HepG2 (cell line): ENCODE measurements around the gene ICAM3. TPM values are rescaled to one million over a fixed set of nuclear protein-coding genes. Genes with fewer than 3 reads are reported as not detected.

Experiments used
- CBX1 ChIP-seq: IDR thresholded peaks from one replicate; pipeline ENCODE4 v1.6.1; 2016; ENCODE audit warnings: antibody characterized with exemption, low read depth
- DMAP1 ChIP-seq: IDR thresholded peaks from 2 replicates; pipeline ENCODE4 v1.6.1; 2016
- FOXP1 ChIP-seq, 2 experiments: fragments of 450-650 bp in 1 of 2; IDR thresholded peaks; 2 replicates each; pipeline ENCODE4 v1.6.1; 2017 to 2018; ENCODE audit warnings: antibody characterized with exemption in 1 of 2
- GLI4 ChIP-seq: sonication (generic); formaldehyde crosslinking; IDR thresholded peaks from 2 replicates; pipeline ENCODE4 v1.5.1; 2020; ENCODE audit warnings: missing genetic modification reagents, mild to moderate bottlenecking, moderate library complexity, borderline replicate concordance
- MATR3 ChIP-seq: sonication (generic); formaldehyde crosslinking; IDR thresholded peaks from 2 replicates; pipeline ENCODE4 v1.4.0; 2020; ENCODE audit warnings: missing genetic modification reagents
- MBD4 ChIP-seq: IDR thresholded peaks from 2 replicates; pipeline ENCODE4 v1.6.1; 2012; ENCODE audit warnings: low read length, inconsistent platforms, borderline replicate concordance
- MXD1 ChIP-seq: sonication (generic); formaldehyde crosslinking; IDR thresholded peaks from 2 replicates; pipeline ENCODE4 v1.4.0; 2020; ENCODE audit warnings: mild to moderate bottlenecking, missing genetic modification reagents
- POLR2AphosphoS5 ChIP-seq: IDR thresholded peaks from 2 replicates; pipeline ENCODE4 v1.6.1; 2012; ENCODE audit warnings: low read depth, low read length
- SP2 ChIP-seq: sonication (generic); formaldehyde crosslinking; IDR thresholded peaks from 2 replicates; pipeline ENCODE4 v1.5.1; 2020; ENCODE audit warnings: mild to moderate bottlenecking, missing genetic modification reagents
- ZBTB21 ChIP-seq: sonication (generic); formaldehyde crosslinking; IDR thresholded peaks from 2 replicates; pipeline ENCODE4 v1.4.0; 2020; ENCODE audit warnings: missing genetic modification reagents
- ZHX1 ChIP-seq: sonication (generic); formaldehyde crosslinking; IDR thresholded peaks from 2 replicates; pipeline ENCODE4 v1.8.1; 2022; ENCODE audit warnings: low read depth, mild to moderate bottlenecking, missing genetic modification reagents
- ZMAT3 ChIP-seq: sonication (generic); formaldehyde crosslinking; conservative IDR thresholded peaks from 2 replicates; pipeline ENCODE4 v1.7.0; 2021; ENCODE audit warnings: missing genetic modification reagents
- ZNF142 ChIP-seq: sonication (generic); formaldehyde crosslinking; IDR thresholded peaks from 2 replicates; pipeline ENCODE4 v1.4.0; 2020; ENCODE audit warnings: missing genetic modification reagents
- ZNF331 ChIP-seq: sonication (generic); formaldehyde crosslinking; IDR thresholded peaks from 2 replicates; pipeline ENCODE4 v1.4.0; 2020; ENCODE audit warnings: missing genetic modification reagents
- ZNF451 ChIP-seq: sonication (generic); formaldehyde crosslinking; IDR thresholded peaks from 2 replicates; pipeline ENCODE4 v1.5.0; 2020; ENCODE audit warnings: mild to moderate bottlenecking, missing genetic modification reagents
- ZNF503 ChIP-seq: sonication (generic); formaldehyde crosslinking; IDR thresholded peaks from 2 replicates; pipeline ENCODE4 v1.4.0; 2020; ENCODE audit warnings: missing genetic modification reagents
- ZNF547 ChIP-seq: sonication (generic); formaldehyde crosslinking; IDR thresholded peaks from 2 replicates; pipeline ENCODE4 v1.5.1; 2020; ENCODE audit warnings: mild to moderate bottlenecking, missing genetic modification reagents
- ZNF562 ChIP-seq: sonication (generic); formaldehyde crosslinking; IDR thresholded peaks from 2 replicates; pipeline ENCODE4 v1.8.0; 2022; ENCODE audit warnings: missing genetic modification reagents, borderline replicate concordance
- ZNF598 ChIP-seq: sonication (generic); formaldehyde crosslinking; IDR thresholded peaks from 2 replicates; pipeline ENCODE4 v1.5.1; 2020; ENCODE audit warnings: mild to moderate bottlenecking, missing genetic modification reagents, borderline replicate concordance
- ZNF775 ChIP-seq: sonication (generic); formaldehyde crosslinking; IDR thresholded peaks from 2 replicates; pipeline ENCODE4 v1.4.0; 2020; ENCODE audit warnings: missing genetic modification reagents, mild to moderate bottlenecking, moderate library complexity, borderline replicate concordance
- ZNF839 ChIP-seq: sonication (generic); formaldehyde crosslinking; IDR thresholded peaks from 2 replicates; pipeline ENCODE4 v1.4.0; 2020; ENCODE audit warnings: missing genetic modification reagents, mild to moderate bottlenecking, borderline replicate concordance
- polyA plus RNA-seq, 8 experiments: library from polyadenylated mRNA; depleted of rRNA in 3 of 8; stranded (reverse) in 7 of 8; unstranded in 1 of 8; fragments of >200 nt; fragmentation: Illumina TruSeq in 4 of 8; extraction: Trizol in 4 of 8; gene quantifications; 2 replicates each; pipeline versions ENCODE4 v1.2.1 to v1.2.3, GENCODE V29; 2011 to 2016; ENCODE audit warnings: low read depth in 4 of 8, missing spikeins in 1 of 8, mixed read lengths in 1 of 8; ENCODE audit not compliant: insufficient read depth in 1 of 8
- total RNA-seq, 5 experiments: library from RNA; depleted of rRNA; stranded (reverse); fragments of >200 nt; fragmentation: Illumina TruSeq; extraction: Trizol; gene quantifications; 2 replicates each; pipeline ENCODE4 v1.2.3, GENCODE V29; 2016; ENCODE audit warnings: low read depth in 1 of 5

ICAM3 gene
- total and polyA plus RNA-seq, 2 of the 13 experiments (the other 11 are each of a cell fraction or from before 2014, with no cell fraction given): 14.1 to 21.0 TPM

- no peak for TF ChIP-seq ZNF142 (CRISPR knock-in tag)
- no peak for TF ChIP-seq ZNF331
- no peak for TF ChIP-seq ZNF562 (CRISPR knock-in tag)
- TF ChIP-seq GLI4 (CRISPR knock-in tag): 0 out of 2 replicates have a peak, but pooled peaks have one; percentile 28
- 0 out of 2 replicates have a peak, but pooled peaks have one; percentile 28 for TF ChIP-seq ZNF775 (CRISPR knock-in tag)
- TF ChIP-seq FOXP1 (IDR thresholded peaks at IDR 0.05): no peak
- TF ChIP-seq FOXP1 (CRISPR knock-in tag; IDR thresholded peaks at IDR 0.05): no peak
- TF ChIP-seq CBX1: no peak
- TF ChIP-seq ZNF547: no peak; the same call in 1 of the 2 replicates
- TF ChIP-seq ZBTB21: no peak
- no peak for TF ChIP-seq MXD1 (CRISPR knock-in tag)
- peak; percentile 48 for TF ChIP-seq POLR2AphosphoS5
- no peak for TF ChIP-seq ZNF839 (CRISPR knock-in tag)
- 0 out of 2 replicates have a peak, but pooled peaks have one; percentile 16 for TF ChIP-seq ZMAT3
- no peak for TF ChIP-seq MATR3 (CRISPR knock-in tag)
- TF ChIP-seq MBD4: no peak
- no peak for TF ChIP-seq ZHX1 (CRISPR knock-in tag)
- TF ChIP-seq ZNF451 (CRISPR knock-in tag): no peak
- no peak for TF ChIP-seq ZNF503 (CRISPR knock-in tag)
- no peak; the same call in 1 of the 2 replicates for TF ChIP-seq ZNF598 (CRISPR knock-in tag)
- TF ChIP-seq DMAP1 (CRISPR knock-in tag): no peak
- TF ChIP-seq SP2 (CRISPR knock-in tag): peak; percentile 55; the same call in 1 of the 2 replicates
Measured at GRCh38 chr19:10288662-10289166, 50.7 kb downstream of the ICAM3 start (continued).
